HepG2 (cell line): ENCODE data around the gene SLC22A31. TPM values are rescaled to one million over a fixed set of nuclear protein-coding genes. Genes with fewer than 3 reads are reported as not detected.

Source experiments
- ATAC-seq: fragments of 200-7000 bp; cut with Tn5 transposase; 3 replicates; pipeline ENCODE4 v1.9.1; 2020; ENCODE audit warnings: mild to moderate bottlenecking, moderate library complexity
- BruUV-seq: library from RNA; stranded (reverse); fragments of 400-500 nt; replicated peaks from 2 replicates; lab custom pipeline; 2021; lab: Mats Ljungman, UMichigan
- CTCF ChIA-PET: fragments of 300-600 bp; formaldehyde crosslinking; extraction: SDS; loops from one replicate; lab custom pipeline; 2021; ENCODE audit warnings: low total read pairs, inconsistent platforms, low intra/inter-chr PET ratio; lab: Yijun Ruan, JAX
- POLR2A ChIA-PET: fragments of 350-600 bp; sonication (Branson Sonifier 250); formaldehyde crosslinking; loops from one replicate; lab custom pipeline; 2020; ENCODE audit warnings: antibody characterized with exemption, inconsistent platforms; lab: Yijun Ruan, JAX
- DNase-seq: peaks from one replicate; pipeline ENCODE4 v3.0.0-alpha.2; 2015; ENCODE audit warnings: low spot score
- FAIRE-seq: peaks from 3 replicates; lab custom pipeline; 2011; peaks lifted over from hg19 to GRCh38; lab: Jason Lieb, UNC
- H2AFZ ChIP-seq: one replicate; pipeline ENCODE4 v1.6.1; 2011; ENCODE audit warnings: low read length, inconsistent platforms
- H3K27ac ChIP-seq: fragments of 300-600 bp; 3 replicates; pipeline ENCODE4 v1.8.0; 2011; ENCODE audit warnings: mixed run types, mild to moderate bottlenecking, mixed read lengths, low read length, inconsistent platforms; ENCODE audit not compliant: insufficient read depth; ENCODE audit errors: extremely low read length
- H3K27me3 ChIP-seq, 2 experiments: fragments of 200-600 bp in 1 of 2; 2 replicates in 1 of 2; 3 replicates in 1 of 2; pipeline versions ENCODE4 v1.6.0 to v1.8.0; 2011; ENCODE audit warnings: low read length in 2 of 2, mild to moderate bottlenecking in 2 of 2, moderate library complexity in 2 of 2, inconsistent platforms in 1 of 2; ENCODE audit not compliant: insufficient read depth in 2 of 2, control insufficient read depth in 1 of 2
- H3K36me3 ChIP-seq, 2 experiments: fragments of 200-600 bp in 1 of 2; replicated peaks in 1 of 2; 2 replicates in 1 of 2; 3 replicates in 1 of 2; pipeline versions ENCODE4 v1.5.1 to v1.8.0; 2011; ENCODE audit warnings: low read length in 2 of 2, inconsistent platforms in 1 of 2; ENCODE audit not compliant: insufficient read depth in 2 of 2, control insufficient read depth in 1 of 2
- H3K4me1 ChIP-seq: 2 replicates; pipeline ENCODE4 v1.5.1; 2012; ENCODE audit warnings: low read length, inconsistent platforms; ENCODE audit not compliant: insufficient read depth
- H3K4me2 ChIP-seq: 2 replicates; pipeline ENCODE4 v1.6.0; 2011; ENCODE audit warnings: low read depth, low read length, inconsistent platforms
- H3K4me3 ChIP-seq, 3 experiments: fragments of 200-600 bp in 1 of 3; sonication (generic), shearing (Covaris generic) in 1 of 3; replicated peaks in 1 of 3; 2 replicates each; pipeline ENCODE4 v1.5.1; 2011 to 2016; ENCODE audit warnings: low read length in 3 of 3, inconsistent platforms in 2 of 3, low read depth in 2 of 3, mild to moderate bottlenecking in 2 of 3, control low read depth in 1 of 3, mixed read lengths in 1 of 3; ENCODE audit not compliant: insufficient read depth in 1 of 3
- H3K79me2 ChIP-seq: one replicate; pipeline ENCODE4 v1.6.1; 2011; ENCODE audit warnings: low read length, inconsistent platforms; ENCODE audit not compliant: insufficient read depth
- H3K9ac ChIP-seq: 2 replicates; pipeline ENCODE4 v1.6.0; 2011; ENCODE audit warnings: mild to moderate bottlenecking, low read depth, low read length, inconsistent platforms; ENCODE audit not compliant: insufficient read depth
- H3K9me3 ChIP-seq: 2 replicates; pipeline ENCODE4 v1.5.1; 2012; ENCODE audit warnings: mild to moderate bottlenecking, low read length
- H4K20me1 ChIP-seq: 2 replicates; pipeline ENCODE4 v1.6.0; 2011; ENCODE audit warnings: inconsistent platforms, mild to moderate bottlenecking, low read length, moderate library complexity; ENCODE audit not compliant: insufficient read depth
- ARNTL ChIP-seq: sonication (generic); formaldehyde crosslinking; IDR thresholded peaks from 2 replicates; pipeline ENCODE4 v1.4.0; 2020; ENCODE audit warnings: mild to moderate bottlenecking, missing genetic modification reagents
- LCORL ChIP-seq, 2 experiments: fragments of 450-650 bp in 1 of 2; sonication (generic) in 1 of 2; formaldehyde crosslinking in 1 of 2; IDR thresholded peaks; 2 replicates each; pipeline versions ENCODE4 v1.5.0 to v1.6.1; 2017 to 2020; ENCODE audit warnings: antibody characterized with exemption in 1 of 2, missing genetic modification reagents in 1 of 2
- NBN ChIP-seq: fragments of 450-650 bp; conservative IDR thresholded peaks from 2 replicates; pipeline ENCODE4 v1.6.1; 2017
- PAXIP1 ChIP-seq: sonication (generic); formaldehyde crosslinking; conservative IDR thresholded peaks from 2 replicates; pipeline ENCODE4 v1.4.0; 2020; ENCODE audit warnings: mild to moderate bottlenecking, missing genetic modification reagents, moderate library complexity
- PBX2 ChIP-seq: IDR thresholded peaks from 2 replicates; pipeline ENCODE4 v1.6.1; 2016; ENCODE audit warnings: control low read depth
- POLR2A ChIP-seq, 2 experiments: IDR thresholded peaks; 2 replicates each; pipeline ENCODE4 v1.6.1; 2011; ENCODE audit warnings: low read depth in 2 of 2, low read length in 2 of 2, mild to moderate bottlenecking in 1 of 2, moderate library complexity in 1 of 2; ENCODE audit not compliant: insufficient read depth in 1 of 2
- SRSF4 ChIP-seq: fragments of 200-400 bp; formaldehyde crosslinking; IDR thresholded peaks from one replicate; pipeline ENCODE4 v1.6.1; 2018; ENCODE audit warnings: mild to moderate bottlenecking, low read depth, low read length, moderate library complexity; ENCODE audit not compliant: poor library complexity, severe bottlenecking
- YEATS4 ChIP-seq: sonication (generic); formaldehyde crosslinking; IDR thresholded peaks from 2 replicates; pipeline ENCODE4 v1.4.0; 2020; ENCODE audit warnings: missing genetic modification reagents, borderline replicate concordance
- ZBTB38 ChIP-seq: sonication (generic); formaldehyde crosslinking; IDR thresholded peaks from 2 replicates; pipeline ENCODE4 v1.5.1; 2020; ENCODE audit warnings: mild to moderate bottlenecking, missing genetic modification reagents
- ZEB1 ChIP-seq: IDR thresholded peaks from 2 replicates; pipeline ENCODE4 v1.6.1; 2012; ENCODE audit warnings: mild to moderate bottlenecking, low read depth, inconsistent platforms; ENCODE audit not compliant: insufficient replicate concordance
- ZNF17 ChIP-seq: sonication (generic); formaldehyde crosslinking; IDR thresholded peaks from 2 replicates; pipeline ENCODE4 v1.5.0; 2020; ENCODE audit warnings: mild to moderate bottlenecking, missing genetic modification reagents
- ZNF274 ChIP-seq: sonication (generic); formaldehyde crosslinking; IDR thresholded peaks from 2 replicates; pipeline ENCODE4 v1.5.1; 2020; ENCODE audit warnings: mild to moderate bottlenecking, missing genetic modification reagents
- ZNF296 ChIP-seq: sonication (generic); formaldehyde crosslinking; conservative IDR thresholded peaks from 2 replicates; pipeline ENCODE4 v1.5.0; 2020; ENCODE audit warnings: mild to moderate bottlenecking, missing genetic modification reagents
- ZNF44 ChIP-seq: sonication (generic); formaldehyde crosslinking; IDR thresholded peaks from 2 replicates; pipeline ENCODE4 v1.5.1; 2020; ENCODE audit warnings: mild to moderate bottlenecking, missing genetic modification reagents
- WGBS: methylation state at CpG from one replicate; pipeline ENCODE4 v1.1.6; 2017; ENCODE audit warnings: low lambda C conversion rate; 5-methylcytosine and 5-hydroxymethylcytosine counted together
- in situ Hi-C: cut with HindIII; loops from 2 replicates; pipeline ENCODE4 v1.10.0; 2017; ENCODE audit warnings: low pct_unique_long_range_greater_than_20kb; ENCODE audit not compliant: extremely low pct_ligation_motif_present
- intact Hi-C: fragments of 100-400 bp; cut with micrococcal nuclease; formaldehyde crosslinking; loops from one replicate; pipeline ENCODE4 v1.10.0; 2022; ENCODE audit not compliant: unreplicated experiment
- polyA plus RNA-seq, 8 experiments: library from polyadenylated mRNA; depleted of rRNA in 3 of 8; stranded (reverse) in 7 of 8; unstranded in 1 of 8; fragments of >200 nt; fragmentation: Illumina TruSeq in 4 of 8; extraction: Trizol in 4 of 8; gene quantifications; 2 replicates each; pipeline versions ENCODE4 v1.2.1 to v1.2.3, GENCODE V29; 2011 to 2016; ENCODE audit warnings: low read depth in 4 of 8, missing spikeins in 1 of 8, mixed read lengths in 1 of 8; ENCODE audit not compliant: insufficient read depth in 1 of 8
- total RNA-seq, 5 experiments: library from RNA; depleted of rRNA; stranded (reverse); fragments of >200 nt; fragmentation: Illumina TruSeq; extraction: Trizol; gene quantifications; 2 replicates each; pipeline ENCODE4 v1.2.3, GENCODE V29; 2016; ENCODE audit warnings: low read depth in 1 of 5
- TF ChIP-seq, protein P1 (sequence below), 2 experiments: IDR thresholded peaks; 2 replicates each; pipeline ENCODE4 v1.6.1; 2011 to 2012; ENCODE audit warnings: low read length in 2 of 2, borderline replicate concordance in 1 of 2, low read depth in 1 of 2, mild to moderate bottlenecking in 1 of 2, moderate library complexity in 1 of 2

The SLC22A31 gene
- total and polyA plus RNA-seq, 2 of the 13 experiments (the other 11 are each of a cell fraction or from before 2014, with no cell fraction given) = 67.3 to 83.3 TPM

DNA sequence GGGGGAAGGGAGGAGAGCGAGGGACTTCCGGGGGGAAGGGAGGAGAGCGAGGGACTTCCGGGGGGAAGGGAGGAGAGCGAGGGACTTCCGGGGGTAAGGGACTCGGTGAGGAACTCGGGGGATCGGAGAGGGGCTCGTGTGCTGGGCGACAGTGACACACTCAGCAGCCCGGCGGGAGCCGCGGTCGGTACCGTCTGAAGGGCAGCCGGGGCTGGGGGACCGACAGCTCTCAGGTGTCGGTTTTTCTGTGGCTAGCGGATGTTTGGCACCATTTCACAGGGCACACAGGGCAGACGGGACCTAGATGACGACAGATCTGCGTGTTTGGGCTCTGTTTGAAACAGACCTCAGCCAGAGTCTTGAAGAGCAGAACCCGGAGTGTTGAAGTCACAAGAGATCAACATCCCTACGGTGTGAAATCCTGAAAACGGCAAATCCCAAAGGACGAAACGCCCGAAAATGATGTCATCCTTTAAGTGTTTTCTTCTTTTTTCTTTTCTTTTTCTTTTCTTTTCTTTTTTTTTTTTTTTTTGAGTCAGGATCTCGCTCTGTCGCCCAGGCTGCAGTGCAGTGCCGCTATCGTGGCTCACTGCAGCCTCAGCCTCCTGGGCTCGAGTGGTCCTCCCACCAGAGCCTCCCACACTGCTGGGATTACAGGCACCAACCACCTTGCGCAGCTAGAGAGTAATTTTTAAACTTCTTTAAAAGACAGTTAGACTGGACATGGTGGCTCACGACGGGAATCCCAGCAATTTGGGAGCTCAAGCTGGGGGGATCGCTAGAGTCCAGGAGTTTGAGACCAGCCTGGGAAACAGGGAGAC is 41.1 kb upstream of the SLC22A31 start (continued):
- TF ChIP-seq LCORL (IDR thresholded peaks at IDR 0.05) = no peak
- peak; percentile 79 for TF ChIP-seq LCORL (CRISPR knock-in tag; IDR thresholded peaks at IDR 0.05)
- peak; percentile 74 for TF ChIP-seq ARNTL
- TF ChIP-seq, protein P1, sequence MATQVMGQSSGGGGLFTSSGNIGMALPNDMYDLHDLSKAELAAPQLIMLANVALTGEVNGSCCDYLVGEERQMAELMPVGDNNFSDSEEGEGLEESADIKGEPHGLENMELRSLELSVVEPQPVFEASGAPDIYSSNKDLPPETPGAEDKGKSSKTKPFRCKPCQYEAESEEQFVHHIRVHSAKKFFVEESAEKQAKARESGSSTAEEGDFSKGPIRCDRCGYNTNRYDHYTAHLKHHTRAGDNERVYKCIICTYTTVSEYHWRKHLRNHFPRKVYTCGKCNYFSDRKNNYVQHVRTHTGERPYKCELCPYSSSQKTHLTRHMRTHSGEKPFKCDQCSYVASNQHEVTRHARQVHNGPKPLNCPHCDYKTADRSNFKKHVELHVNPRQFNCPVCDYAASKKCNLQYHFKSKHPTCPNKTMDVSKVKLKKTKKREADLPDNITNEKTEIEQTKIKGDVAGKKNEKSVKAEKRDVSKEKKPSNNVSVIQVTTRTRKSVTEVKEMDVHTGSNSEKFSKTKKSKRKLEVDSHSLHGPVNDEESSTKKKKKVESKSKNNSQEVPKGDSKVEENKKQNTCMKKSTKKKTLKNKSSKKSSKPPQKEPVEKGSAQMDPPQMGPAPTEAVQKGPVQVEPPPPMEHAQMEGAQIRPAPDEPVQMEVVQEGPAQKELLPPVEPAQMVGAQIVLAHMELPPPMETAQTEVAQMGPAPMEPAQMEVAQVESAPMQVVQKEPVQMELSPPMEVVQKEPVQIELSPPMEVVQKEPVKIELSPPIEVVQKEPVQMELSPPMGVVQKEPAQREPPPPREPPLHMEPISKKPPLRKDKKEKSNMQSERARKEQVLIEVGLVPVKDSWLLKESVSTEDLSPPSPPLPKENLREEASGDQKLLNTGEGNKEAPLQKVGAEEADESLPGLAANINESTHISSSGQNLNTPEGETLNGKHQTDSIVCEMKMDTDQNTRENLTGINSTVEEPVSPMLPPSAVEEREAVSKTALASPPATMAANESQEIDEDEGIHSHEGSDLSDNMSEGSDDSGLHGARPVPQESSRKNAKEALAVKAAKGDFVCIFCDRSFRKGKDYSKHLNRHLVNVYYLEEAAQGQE (IDR thresholded peaks at IDR 0.05; ENCODE audit: borderline replicate concordance in 1 of 2, low read depth in 1 of 2, low read length in 2 of 2) = no peak; a peak in 1 of 4 replicates
- peak; percentile 98 for TF ChIP-seq POLR2A (IDR thresholded peaks at IDR 0.05; ENCODE audit: insufficient read depth in 1 of 2, low read depth in 2 of 2, low read length in 2 of 2)
- peak; percentile 34 for TF ChIP-seq ZEB1
- TF ChIP-seq YEATS4 (CRISPR knock-in tag) = peak; percentile 94
- TF ChIP-seq ZNF296 (CRISPR knock-in tag) = no peak

- H2AFZ ChIP-seq = no peak overlapping the region
- H3K27ac ChIP-seq = no peak overlapping the region
- no peak overlapping the region for H3K4me3 ChIP-seq
- CTCF ChIA-PET = no interaction called here
- no peaks in the 10 kb centered on the region for H4K20me1 ChIP-seq
- WGBS = 92% methylated on average over 3 of the region's 3 CpGs
- in situ Hi-C loops (no loop called here), intact Hi-C loops (no loop called here)
- FAIRE-seq (no peak), ATAC-seq (no peak), DNase-seq (no peak)
- H3K9ac ChIP-seq = no peak overlapping the region
- H3K79me2 ChIP-seq = peaks cover 4% of the 10 kb centered on the region
- POLR2A ChIA-PET = no interaction called here
- TF ChIP-seq ZNF274 (CRISPR knock-in tag) = no peak
- no peak for TF ChIP-seq ZBTB38 (CRISPR knock-in tag)
- TF ChIP-seq ZNF17 = no peak
- no peak for TF ChIP-seq PAXIP1 (CRISPR knock-in tag)
- no peak for TF ChIP-seq SRSF4
- TF ChIP-seq ZNF44 (CRISPR knock-in tag) = no peak
- TF ChIP-seq NBN = no peak
- TF ChIP-seq PBX2 (CRISPR knock-in tag) = no peak
- no peaks in the 10 kb centered on the region; a peak in 1 of 5 replicates for H3K27me3 ChIP-seq
- H3K4me1 ChIP-seq = peaks cover 13% of the 10 kb centered on the region
- H3K9me3 ChIP-seq = no peaks in the 10 kb centered on the region
- peaks cover 9 to 11% of the 10 kb centered on the region in 2 experiments; a peak in 4 of 5 replicates for H3K36me3 ChIP-seq
- no peak overlapping the region for H3K4me2 ChIP-seq
- BruUV-seq = no TSS peak
Measured at GRCh38 chr16:89237733-89238132, 37.4 kb upstream of the SLC22A31 start.
